AG09309 (cell line): ENCODE data around the gene BSND.

Experiments
- DNase-seq: peaks from one replicate; pipeline ENCODE4 v3.0.0-alpha.2; 2010; ENCODE audit warnings: low read depth
- H3K4me3 ChIP-seq: 2 replicates; pipeline ENCODE4 v1.5.1; 2011; ENCODE audit warnings: mild to moderate bottlenecking, low read depth, low read length, moderate library complexity; ENCODE audit not compliant: control insufficient read depth
- TF ChIP-seq, protein P1 (sequence below): IDR thresholded peaks from 2 replicates; pipeline ENCODE4 v1.5.1; 2011; ENCODE audit warnings: mild to moderate bottlenecking, low read depth, low read length, inconsistent platforms; ENCODE audit not compliant: insufficient read depth, control insufficient read depth; ENCODE audit errors: missing control alignments

The BSND gene

DNA sequence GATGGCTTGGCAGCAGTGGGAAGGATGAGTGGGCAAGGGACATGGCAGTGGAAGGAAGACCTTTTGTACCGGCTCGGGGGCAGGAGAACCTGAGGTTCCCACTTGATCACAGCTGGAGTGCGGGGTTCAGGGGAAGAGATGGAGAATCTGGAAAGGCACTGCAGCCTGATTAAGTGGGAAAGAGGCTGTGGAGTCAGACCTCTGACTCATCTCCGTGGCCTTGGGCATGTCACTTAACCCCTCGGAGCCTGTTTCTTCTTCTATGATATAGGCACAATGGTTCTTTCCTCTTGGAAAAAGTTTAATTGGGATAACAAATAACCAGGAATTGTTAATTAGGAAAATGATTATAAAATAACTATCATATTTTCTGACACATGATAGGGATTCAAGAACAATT lies 31.4 kb upstream of the BSND start:
- TF ChIP-seq, protein P1, sequence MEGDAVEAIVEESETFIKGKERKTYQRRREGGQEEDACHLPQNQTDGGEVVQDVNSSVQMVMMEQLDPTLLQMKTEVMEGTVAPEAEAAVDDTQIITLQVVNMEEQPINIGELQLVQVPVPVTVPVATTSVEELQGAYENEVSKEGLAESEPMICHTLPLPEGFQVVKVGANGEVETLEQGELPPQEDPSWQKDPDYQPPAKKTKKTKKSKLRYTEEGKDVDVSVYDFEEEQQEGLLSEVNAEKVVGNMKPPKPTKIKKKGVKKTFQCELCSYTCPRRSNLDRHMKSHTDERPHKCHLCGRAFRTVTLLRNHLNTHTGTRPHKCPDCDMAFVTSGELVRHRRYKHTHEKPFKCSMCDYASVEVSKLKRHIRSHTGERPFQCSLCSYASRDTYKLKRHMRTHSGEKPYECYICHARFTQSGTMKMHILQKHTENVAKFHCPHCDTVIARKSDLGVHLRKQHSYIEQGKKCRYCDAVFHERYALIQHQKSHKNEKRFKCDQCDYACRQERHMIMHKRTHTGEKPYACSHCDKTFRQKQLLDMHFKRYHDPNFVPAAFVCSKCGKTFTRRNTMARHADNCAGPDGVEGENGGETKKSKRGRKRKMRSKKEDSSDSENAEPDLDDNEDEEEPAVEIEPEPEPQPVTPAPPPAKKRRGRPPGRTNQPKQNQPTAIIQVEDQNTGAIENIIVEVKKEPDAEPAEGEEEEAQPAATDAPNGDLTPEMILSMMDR: no peak
- H3K4me3 ChIP-seq: no peak overlapping the region
- DNase-seq: no peak

DNA sequence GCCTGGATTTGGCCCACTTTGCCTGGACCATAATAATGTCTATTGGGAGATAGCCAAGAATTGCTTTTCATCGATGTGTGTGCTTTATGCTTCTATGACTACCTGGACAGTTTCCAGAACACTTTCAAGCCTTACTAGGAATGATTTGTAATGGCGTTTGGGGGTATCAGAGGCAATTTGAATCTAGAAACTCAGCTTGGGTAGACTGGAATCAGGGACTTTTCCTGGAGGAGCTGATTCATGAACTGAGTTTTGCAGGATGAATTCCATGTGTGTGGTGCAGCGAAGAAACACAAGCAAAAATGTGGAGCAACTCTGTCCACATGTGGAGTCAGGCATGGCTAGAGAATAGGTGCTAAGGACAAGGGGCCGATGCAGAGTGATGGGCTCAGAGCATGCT lies 30.2 kb upstream of the BSND start:
- TF ChIP-seq, protein P1: no peak
- no peak overlapping the region for H3K4me3 ChIP-seq
- DNase-seq: no peak

DNA sequence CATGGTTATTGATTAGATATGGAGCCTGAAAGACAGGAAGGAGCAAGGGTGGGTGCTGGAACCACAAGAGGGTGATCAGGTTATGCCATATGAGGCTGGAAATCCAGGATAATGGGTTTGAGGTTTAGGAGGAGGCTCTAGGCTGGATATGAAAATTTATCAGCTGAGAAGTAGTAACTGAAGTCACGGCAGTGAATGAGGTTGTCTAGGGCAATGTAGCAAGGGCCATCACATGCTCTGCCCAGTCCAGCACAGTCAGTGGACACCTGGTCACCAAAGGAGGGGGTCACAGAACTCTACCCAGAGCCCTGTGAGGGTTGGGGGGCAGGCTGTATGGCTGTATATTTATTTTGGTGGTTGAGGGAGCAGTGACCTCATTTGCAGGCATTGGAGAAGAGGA lies 28.9 kb upstream of the BSND start:
- TF ChIP-seq, protein P1: no peak
- H3K4me3 ChIP-seq: no peak overlapping the region
- no peak for DNase-seq

DNA sequence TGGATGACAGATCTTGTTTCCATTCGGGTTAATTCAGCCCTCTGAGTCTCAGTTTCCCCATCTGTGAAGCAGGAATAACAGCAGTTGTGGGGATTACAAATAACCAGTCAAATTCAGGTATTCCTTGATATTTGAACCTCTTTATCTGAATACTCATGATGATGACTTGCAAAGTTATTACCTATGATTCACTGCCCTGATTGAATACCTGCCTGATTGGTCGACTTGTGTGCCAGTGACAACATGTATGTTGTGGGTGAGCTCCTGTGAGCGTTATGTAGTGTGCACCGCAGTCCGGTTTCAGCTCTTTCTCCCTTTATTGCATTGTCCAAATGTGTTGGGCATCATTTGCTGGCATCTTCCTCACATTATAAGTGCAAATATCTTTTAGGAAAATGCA lies 27.8 kb upstream of the BSND start:
- TF ChIP-seq, protein P1: no peak
- DNase-seq: no peak
- no peak overlapping the region for H3K4me3 ChIP-seq

DNA sequence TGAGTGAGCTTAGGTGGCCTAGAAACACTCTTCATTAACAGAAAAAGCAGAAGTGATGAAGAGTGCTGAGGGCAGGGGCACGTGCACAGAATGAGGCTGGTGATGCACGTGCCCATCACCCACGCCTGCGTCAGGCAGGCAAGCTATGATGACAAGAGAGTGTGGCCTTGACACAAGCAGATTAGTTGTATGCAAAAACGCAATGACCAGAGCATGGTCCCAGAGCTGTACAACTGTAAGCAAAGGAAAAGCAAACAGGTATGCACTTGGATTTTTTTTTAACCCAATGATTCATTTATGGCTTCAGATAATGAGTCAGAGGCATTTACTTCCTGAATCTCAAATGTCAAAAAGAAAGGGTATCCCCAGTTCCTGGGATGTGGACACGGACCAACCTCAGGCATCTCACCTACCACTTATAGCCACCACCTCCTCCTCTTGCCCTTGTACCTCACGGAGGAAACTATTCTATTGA lies 27.4 kb upstream of the BSND start:
- H3K4me3 ChIP-seq: no peak overlapping the region
- DNase-seq: no peak
- TF ChIP-seq, protein P1: no peak

DNA sequence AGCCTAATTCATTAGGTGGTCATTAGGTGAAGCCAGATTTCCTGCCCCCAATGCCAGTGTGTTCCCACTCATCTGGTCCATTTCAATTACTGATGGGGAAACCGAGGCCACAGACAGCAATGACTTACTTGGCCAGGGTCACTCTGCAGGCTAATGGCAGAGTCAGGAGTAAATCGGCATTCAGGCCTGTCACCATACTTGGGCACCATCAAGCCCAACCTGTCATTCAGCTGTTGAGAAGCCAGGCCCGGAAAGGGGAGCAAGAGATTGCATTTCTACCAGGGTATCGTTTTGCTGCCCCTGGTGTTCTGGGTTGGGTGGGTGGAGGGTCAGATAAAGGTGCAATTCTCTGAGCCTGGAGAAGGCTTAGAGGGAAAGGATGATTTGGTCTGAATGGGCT lies 26.3 kb upstream of the BSND start:
- TF ChIP-seq, protein P1: no peak
- no peak overlapping the region for H3K4me3 ChIP-seq
- no peak for DNase-seq
